ENCODE measurements around the gene PECR.
"Not testable (repeated sequence)": the region's sequence is repeated elsewhere in the genome, so short reads cannot be mapped to it uniquely, and the experiment has no call there.

PECR gene

DNA sequence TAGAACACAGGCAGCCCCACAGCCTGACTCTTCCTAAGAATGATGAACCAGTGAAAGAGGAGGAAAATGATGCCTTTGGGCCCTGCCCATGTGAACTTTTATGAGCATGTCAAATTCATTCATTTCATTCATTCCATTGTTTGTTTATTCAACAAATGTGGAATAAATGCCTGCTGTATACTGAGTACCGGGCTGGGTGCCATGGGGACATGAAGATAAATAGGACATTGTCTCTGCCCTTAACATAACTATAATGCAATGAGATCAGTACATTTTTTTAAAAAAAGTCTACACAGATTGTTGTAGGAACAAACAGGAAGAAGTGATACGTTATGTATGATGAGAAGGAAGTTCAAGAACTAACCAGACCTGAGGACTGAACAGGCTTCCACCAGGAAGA is 83.0 kb downstream of the PECR start:
- Histone ChIP-seq H3K27me3 (ENCODE audit: insufficient read depth, low read length) (no peaks in the 10 kb centered on the region), H3K36me3 (ENCODE audit: insufficient read depth, low read length) (peaks cover 34% of the 10 kb centered on the region; the same call in 1 of the 2 replicates), H3K4me1 (ENCODE audit: insufficient read depth, low read length) (peaks cover 39% of the 10 kb centered on the region), H3K27ac (ENCODE audit: low read depth, low read length) (no peak overlapping the region), H3K4me3 (ENCODE audit: low read length) (no peak overlapping the region), H3K9me3 (ENCODE audit: insufficient read depth, low read depth, low read length) (no peaks in the 10 kb centered on the region), H3K9ac (ENCODE audit: low read depth, low read length) (no peak overlapping the region)
- WGBS = 92% methylated on average over 1 of the region's 2 CpGs

DNA sequence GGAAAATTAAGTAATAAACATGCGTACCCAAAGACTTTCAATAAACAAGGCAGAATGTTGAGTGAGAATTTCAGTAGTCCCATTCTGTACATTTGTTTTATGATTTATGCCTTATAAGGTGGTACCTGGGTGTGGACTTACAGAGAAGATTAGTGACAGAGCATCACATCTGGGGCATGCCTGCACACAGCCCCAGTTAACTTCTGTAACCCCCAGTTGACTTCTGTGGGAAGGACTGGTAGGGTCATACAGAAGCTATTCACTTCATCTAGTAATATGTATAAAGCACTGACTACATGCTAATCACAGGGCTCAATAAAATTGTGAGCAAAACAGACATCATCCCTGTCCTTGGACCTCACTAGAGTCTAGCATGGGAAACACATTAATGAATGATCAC is 84.4 kb downstream of the PECR start:
- H3K27ac ChIP-seq (ENCODE audit: low read depth, low read length) = no peak overlapping the region
- H3K36me3 ChIP-seq (ENCODE audit: insufficient read depth, low read length) = peaks cover 34% of the 10 kb centered on the region; the same call in 1 of the 2 replicates
- peaks cover 25% of the 10 kb centered on the region for H3K4me1 ChIP-seq (ENCODE audit: insufficient read depth, low read length)
- H3K9ac ChIP-seq (ENCODE audit: low read depth, low read length) = no peak overlapping the region
- H3K4me3 ChIP-seq (ENCODE audit: low read length) = no peak overlapping the region
- 100% methylated on average over 1 of the region's 1 CpG for WGBS
- no peaks in the 10 kb centered on the region for H3K9me3 ChIP-seq (ENCODE audit: insufficient read depth, low read depth, low read length)
- H3K27me3 ChIP-seq (ENCODE audit: insufficient read depth, low read length) = no peaks in the 10 kb centered on the region

DNA sequence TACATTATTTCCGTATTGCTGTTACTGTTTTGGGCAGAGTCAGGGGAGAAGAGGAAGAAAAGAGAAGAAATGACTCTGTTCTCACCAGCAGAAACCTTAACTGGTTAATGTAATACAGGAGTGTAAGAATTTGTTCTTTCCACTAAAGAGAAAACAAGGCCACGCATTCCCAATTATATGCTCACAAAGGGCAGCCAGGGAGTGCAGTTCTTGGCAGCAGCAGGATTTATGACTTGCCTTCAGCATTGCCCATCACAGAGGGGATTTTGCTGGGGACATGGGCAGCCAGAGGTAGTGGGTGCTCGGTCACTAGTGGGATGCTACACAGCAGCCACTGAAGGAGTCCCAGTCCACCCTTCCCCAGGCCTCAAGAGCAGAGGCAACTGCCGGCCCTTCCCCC is 86.7 kb downstream of the PECR start:
- WGBS = 95% methylated on average over 4 of the region's 4 CpGs
- no peak overlapping the region for H3K27ac ChIP-seq (ENCODE audit: low read depth, low read length)
- peak overlapping the region; percentile 40; the same call in 1 of the 2 replicates for H3K9ac ChIP-seq (ENCODE audit: low read depth, low read length)
- peaks cover 27% of the 10 kb centered on the region; the same call in 1 of the 2 replicates for H3K36me3 ChIP-seq (ENCODE audit: insufficient read depth, low read length)
- H3K9me3 ChIP-seq (ENCODE audit: insufficient read depth, low read depth, low read length) = 0 out of 2 replicates have a peak, but pooled peaks cover 2% of the 10 kb centered on the region
- peaks cover 10% of the 10 kb centered on the region; the same call in 1 of the 2 replicates for H3K4me1 ChIP-seq (ENCODE audit: insufficient read depth, low read length)
- no peaks in the 10 kb centered on the region for H3K27me3 ChIP-seq (ENCODE audit: insufficient read depth, low read length)
- H3K4me3 ChIP-seq (ENCODE audit: low read length) = no peak overlapping the region

- peaks cover 16% of the 10 kb centered on the region; the same call in 1 of the 2 replicates for H3K9me3 ChIP-seq (ENCODE audit: insufficient read depth, low read depth, low read length)
- H3K27ac ChIP-seq (ENCODE audit: low read depth, low read length); H3K9ac ChIP-seq (ENCODE audit: low read depth, low read length); H3K4me1 ChIP-seq (ENCODE audit: insufficient read depth, low read length); H3K4me3 ChIP-seq (ENCODE audit: low read length); H3K27me3 ChIP-seq (ENCODE audit: insufficient read depth, low read length): not testable (repeated sequence)
- 86% methylated on average over 5 of the region's 5 CpGs for WGBS
- H3K36me3 ChIP-seq (ENCODE audit: insufficient read depth, low read length) = peaks cover 38% of the 10 kb centered on the region
Observed at GRCh38 chr2:215988556-215989207, 92.9 kb downstream of the PECR start.

Data from HUES64 (cell line).